Nephron (organoid): ENCODE measurements around the gene TMEM259.

Source experiments
- H3K27ac Mint-ChIP-seq, 3 experiments: 2 replicates each; pipeline ENCODE4 v1.8.0; 2020; ENCODE audit warnings: mixed read lengths in 3 of 3, mild to moderate bottlenecking in 2 of 3, moderate library complexity in 1 of 3
- H3K27me3 Mint-ChIP-seq: 2 replicates; pipeline ENCODE4 v1.8.0; 2021; ENCODE audit warnings: low read depth, mild to moderate bottlenecking, moderate library complexity, mixed read lengths
- H3K36me3 Mint-ChIP-seq: 2 replicates; pipeline ENCODE4 v1.8.0; 2020; ENCODE audit warnings: low read depth, mixed read lengths
- H3K4me1 Mint-ChIP-seq: 2 replicates; pipeline ENCODE4 v1.8.0; 2020; ENCODE audit warnings: mixed read lengths
- H3K4me3 Mint-ChIP-seq, 3 experiments: 2 replicates each; pipeline ENCODE4 v1.8.0; 2020; ENCODE audit warnings: mild to moderate bottlenecking in 3 of 3, mixed read lengths in 3 of 3, moderate library complexity in 2 of 3
- H3K9me3 Mint-ChIP-seq: 2 replicates; pipeline ENCODE4 v1.8.0; 2020; ENCODE audit warnings: mixed read lengths
- TF ChIP-seq, protein P1 (sequence below), 3 experiments: fragments of 200-600 bp; sonication (generic); IDR thresholded peaks; one replicate each; pipeline ENCODE4 v1.5.0; 2021; ENCODE audit warnings: antibody characterized with exemption in 3 of 3; ENCODE audit not compliant: unreplicated experiment in 3 of 3

Gene TMEM259

GRCh38 chr19:1015782-1016646 lies 4.9 kb downstream of the TMEM259 start:
- Mint-ChIP-seq H3K36me3 (no peaks in the 10 kb centered on the region), H3K9me3 (no peaks in the 10 kb centered on the region), H3K4me1 (peaks cover 9% of the 10 kb centered on the region), H3K27ac (peak overlapping the region in 2 of 3 experiments; percentile 65 to 81), H3K4me3 (peak overlapping the region; percentile 66 to 75 (median 67)), H3K27me3 (no peaks in the 10 kb centered on the region)
- TF ChIP-seq, protein P1, sequence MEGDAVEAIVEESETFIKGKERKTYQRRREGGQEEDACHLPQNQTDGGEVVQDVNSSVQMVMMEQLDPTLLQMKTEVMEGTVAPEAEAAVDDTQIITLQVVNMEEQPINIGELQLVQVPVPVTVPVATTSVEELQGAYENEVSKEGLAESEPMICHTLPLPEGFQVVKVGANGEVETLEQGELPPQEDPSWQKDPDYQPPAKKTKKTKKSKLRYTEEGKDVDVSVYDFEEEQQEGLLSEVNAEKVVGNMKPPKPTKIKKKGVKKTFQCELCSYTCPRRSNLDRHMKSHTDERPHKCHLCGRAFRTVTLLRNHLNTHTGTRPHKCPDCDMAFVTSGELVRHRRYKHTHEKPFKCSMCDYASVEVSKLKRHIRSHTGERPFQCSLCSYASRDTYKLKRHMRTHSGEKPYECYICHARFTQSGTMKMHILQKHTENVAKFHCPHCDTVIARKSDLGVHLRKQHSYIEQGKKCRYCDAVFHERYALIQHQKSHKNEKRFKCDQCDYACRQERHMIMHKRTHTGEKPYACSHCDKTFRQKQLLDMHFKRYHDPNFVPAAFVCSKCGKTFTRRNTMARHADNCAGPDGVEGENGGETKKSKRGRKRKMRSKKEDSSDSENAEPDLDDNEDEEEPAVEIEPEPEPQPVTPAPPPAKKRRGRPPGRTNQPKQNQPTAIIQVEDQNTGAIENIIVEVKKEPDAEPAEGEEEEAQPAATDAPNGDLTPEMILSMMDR (IDR thresholded peaks at IDR 0.05; ENCODE audit: unreplicated experiment in 3 of 3) = no peak

DNA sequence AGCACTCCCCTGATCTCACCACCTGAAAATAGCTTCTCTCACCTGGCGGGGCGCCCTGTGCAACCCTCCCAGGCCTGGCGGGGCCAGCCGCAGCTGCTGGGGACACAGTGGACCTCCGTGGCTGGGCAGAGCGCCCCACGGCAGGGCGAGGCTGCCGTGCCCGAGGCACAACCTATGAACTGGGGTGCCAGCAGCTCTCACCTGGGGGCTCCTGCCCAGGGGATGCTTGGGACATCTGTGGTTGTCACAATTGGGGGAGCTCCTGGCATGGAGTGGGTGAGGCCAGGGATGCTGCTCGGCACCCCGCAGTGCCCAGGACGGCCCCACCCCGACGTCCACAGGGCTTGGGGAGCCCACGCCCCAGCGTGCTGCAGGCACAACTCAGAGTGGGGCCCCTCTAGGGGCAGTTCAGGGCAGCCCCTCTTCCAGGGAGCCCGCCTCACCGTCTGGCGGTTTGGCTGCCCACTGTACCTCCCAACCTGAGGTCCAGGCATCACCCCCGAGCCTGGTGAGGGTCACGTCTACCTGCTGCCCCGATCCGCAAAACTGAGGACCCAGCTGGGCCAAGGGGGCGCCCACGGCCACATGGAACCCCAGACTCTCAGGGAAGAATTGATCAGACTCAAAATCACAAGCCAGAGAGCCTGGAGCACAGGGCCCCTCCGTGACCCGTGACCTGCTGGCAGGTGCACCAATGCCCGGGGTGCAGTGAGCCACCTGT lies 5.7 kb downstream of the TMEM259 start:
- Mint-ChIP-seq H3K27ac (peak overlapping the region in 2 of 3 experiments; percentile 65 to 81), H3K4me1 (peaks cover 9% of the 10 kb centered on the region), H3K27me3 (no peaks in the 10 kb centered on the region), H3K36me3 (no peaks in the 10 kb centered on the region), H3K4me3 (peak overlapping the region in 1 of 3 experiments; percentile 66), H3K9me3 (no peaks in the 10 kb centered on the region)
- TF ChIP-seq, protein P1 (IDR thresholded peaks at IDR 0.05; ENCODE audit: unreplicated experiment in 3 of 3) = no peak

DNA sequence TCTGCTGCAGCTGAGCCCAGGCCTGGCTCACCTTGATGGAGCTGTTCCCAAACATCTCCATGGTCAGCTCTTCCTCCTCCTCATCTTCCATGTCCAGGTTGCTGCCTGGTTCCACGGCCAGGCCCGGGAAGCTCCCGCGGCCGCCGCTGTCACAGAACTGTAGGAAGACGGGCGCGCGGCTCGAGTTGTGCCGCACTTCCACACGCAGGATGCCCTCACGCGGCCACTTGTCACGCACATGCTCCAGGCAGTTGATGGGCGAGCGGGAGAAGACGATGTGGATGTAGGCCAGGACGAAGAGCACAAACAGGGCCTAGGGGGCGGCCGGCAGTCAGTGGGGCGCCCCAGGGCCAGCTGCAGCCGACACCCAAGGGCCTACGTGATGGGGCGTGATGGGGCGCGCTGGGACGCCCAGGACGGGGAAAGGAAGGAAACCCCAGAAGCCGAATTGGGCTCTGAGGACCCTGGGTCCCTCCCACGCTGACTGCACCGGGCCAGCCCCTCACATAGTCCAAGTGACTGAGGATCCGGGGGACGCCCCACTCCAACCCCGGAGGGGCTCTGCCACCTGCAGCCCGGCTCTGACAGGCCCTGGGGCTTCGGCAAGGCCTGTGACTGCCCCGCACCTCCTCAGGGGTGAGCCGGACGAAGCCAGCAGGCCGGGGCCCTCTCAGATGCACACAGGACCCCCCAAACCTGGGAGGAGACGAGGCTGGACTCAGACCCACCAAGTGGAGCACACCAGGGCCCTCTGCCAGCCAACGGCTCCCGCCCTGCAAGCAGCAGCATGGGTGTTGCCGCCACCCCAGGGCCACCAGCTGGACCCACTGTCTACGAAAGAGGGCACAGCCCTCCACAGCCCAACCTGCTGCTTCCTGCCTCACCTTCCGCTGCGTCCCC lies 6.5 kb downstream of the TMEM259 start:
- peaks cover 9% of the 10 kb centered on the region for H3K4me1 Mint-ChIP-seq
- no peaks in the 10 kb centered on the region for H3K36me3 Mint-ChIP-seq

DNA sequence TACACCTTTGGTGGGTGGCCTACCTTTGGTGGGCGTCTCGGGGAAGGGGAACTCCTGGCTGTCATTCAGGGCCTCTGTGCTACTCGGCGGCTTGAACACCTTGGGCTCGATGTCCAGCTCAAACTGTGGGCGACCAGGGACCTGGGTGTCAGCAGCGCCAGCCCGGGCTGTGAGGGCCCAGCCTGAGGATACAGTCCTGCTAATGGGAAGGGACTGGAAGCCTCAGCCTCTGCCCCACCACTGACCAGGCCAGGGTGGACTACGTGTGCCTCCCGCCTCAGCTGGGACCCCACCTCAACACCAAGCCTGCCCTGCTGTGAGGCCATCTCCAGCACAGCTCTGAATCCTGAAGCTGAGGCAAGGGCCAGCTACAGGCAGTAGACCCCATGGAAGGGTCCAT lies 7.7 kb downstream of the TMEM259 start:
- H3K4me1 Mint-ChIP-seq = peaks cover 9% of the 10 kb centered on the region
- H3K27ac Mint-ChIP-seq = no peak overlapping the region
- H3K4me3 Mint-ChIP-seq = no peak overlapping the region
- H3K27me3 Mint-ChIP-seq = no peaks in the 10 kb centered on the region
- H3K36me3 Mint-ChIP-seq = no peaks in the 10 kb centered on the region
- TF ChIP-seq, protein P1 (IDR thresholded peaks at IDR 0.05; ENCODE audit: unreplicated experiment in 3 of 3) = no peak
- H3K9me3 Mint-ChIP-seq = no peaks in the 10 kb centered on the region

More for the DNA sequence above, 6.5 kb downstream of the TMEM259 start:
- no peak overlapping the region for H3K27ac Mint-ChIP-seq
- H3K4me3 Mint-ChIP-seq = no peak overlapping the region
- TF ChIP-seq, protein P1 (IDR thresholded peaks at IDR 0.05; ENCODE audit: unreplicated experiment in 3 of 3) = no peak
- H3K27me3 Mint-ChIP-seq = no peaks in the 10 kb centered on the region
- H3K9me3 Mint-ChIP-seq = no peaks in the 10 kb centered on the region

GRCh38 chr19:1012334-1012733 lies 8.6 kb downstream of the TMEM259 start:
- no peak overlapping the region for H3K27ac Mint-ChIP-seq
- no peaks in the 10 kb centered on the region for H3K27me3 Mint-ChIP-seq
- no peak overlapping the region for H3K4me3 Mint-ChIP-seq
- H3K36me3 Mint-ChIP-seq = no peaks in the 10 kb centered on the region
- H3K4me1 Mint-ChIP-seq = peaks cover 9% of the 10 kb centered on the region
- TF ChIP-seq, protein P1 (IDR thresholded peaks at IDR 0.05; ENCODE audit: unreplicated experiment in 3 of 3) = no peak
- H3K9me3 Mint-ChIP-seq = no peaks in the 10 kb centered on the region
